Measurements from ENCODE around the gene PPME1.

Gene PPME1

DNA sequence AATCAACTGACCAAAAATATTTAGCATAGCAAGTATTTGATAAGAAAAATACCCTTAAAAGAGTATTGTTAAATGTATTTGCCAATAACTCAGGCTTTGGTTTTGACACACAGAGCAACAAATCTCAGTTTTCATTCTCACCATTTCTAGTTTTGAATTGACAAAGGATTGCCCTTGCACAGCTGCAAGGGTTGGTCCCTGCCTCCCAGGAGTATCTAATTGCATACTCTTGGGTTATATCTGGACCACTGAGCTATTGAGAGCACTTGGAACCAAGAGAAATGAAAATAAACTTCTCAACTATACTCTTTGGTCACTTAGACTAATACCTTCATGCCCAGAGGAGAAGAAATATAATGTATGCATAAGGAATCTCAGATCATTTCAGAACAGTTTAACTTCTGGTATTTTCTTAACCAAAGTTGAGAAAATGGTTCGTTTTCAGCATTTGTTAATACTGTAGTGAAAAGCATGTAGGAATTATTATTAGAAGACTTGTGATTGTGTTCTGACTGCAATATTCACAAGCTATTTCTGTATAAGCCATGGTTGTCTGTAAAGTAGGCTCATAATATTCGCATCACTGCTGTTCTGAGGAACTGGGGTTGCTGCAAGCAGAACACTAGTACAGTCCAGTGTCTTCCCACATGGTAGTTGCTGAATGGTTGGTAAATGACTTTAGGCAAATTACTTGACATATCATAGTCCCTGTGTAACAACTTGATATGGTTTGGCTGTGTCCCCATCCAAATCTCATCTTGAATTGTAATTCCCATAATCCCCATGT lies 8.2 kb upstream of the PPME1 start:
- peaks cover 34% of the 10 kb centered on the region for H3K36me3 ChIP-seq (ENCODE audit: insufficient read depth, insufficient read length, low read length)
- no peaks in the 10 kb centered on the region for H3K27me3 ChIP-seq (ENCODE audit: insufficient read depth, insufficient read length)

DNA sequence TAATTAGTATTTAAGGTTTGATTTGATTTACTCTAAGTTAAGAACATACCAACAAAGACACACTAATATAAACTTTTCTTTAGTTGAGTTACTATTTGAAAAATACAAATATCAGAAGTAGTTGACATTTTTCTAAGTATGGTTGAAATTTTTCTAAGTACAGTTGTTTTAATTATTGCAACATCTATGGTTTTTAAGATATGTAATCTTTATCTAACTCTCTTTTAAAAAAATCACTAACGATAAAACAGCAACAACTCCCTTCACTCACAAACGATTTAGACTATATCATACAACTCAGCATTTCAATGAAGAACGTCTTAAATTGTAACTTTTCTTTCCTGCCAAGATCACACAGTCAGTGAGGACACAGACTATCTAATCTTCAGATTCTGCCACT lies 2.3 kb upstream of the PPME1 start:
- Histone ChIP-seq H3K9ac (ENCODE audit: insufficient read length, low read depth) (no peak overlapping the region), H3K4me1 (ENCODE audit: insufficient read depth, insufficient read length) (no peaks in the 10 kb centered on the region), H3K36me3 (ENCODE audit: insufficient read depth, insufficient read length, low read length) (peaks cover 32% of the 10 kb centered on the region), H3K27me3 (ENCODE audit: insufficient read depth, insufficient read length) (no peaks in the 10 kb centered on the region), H3K4me3 (ENCODE audit: insufficient read length, low read depth) (no peak overlapping the region), H3K9me3 (ENCODE audit: insufficient read depth, low read length) (no peaks in the 10 kb centered on the region)
- no peak for TF ChIP-seq SUZ12 (IDR thresholded peaks at IDR 0.05; ENCODE audit: extremely low read depth, insufficient read depth, insufficient read length)
- TF ChIP-seq ZNF274 (IDR thresholded peaks at IDR 0.05; ENCODE audit: low read depth, low read length): no peak
- TF ChIP-seq YY1 (IDR thresholded peaks at IDR 0.05; ENCODE audit: insufficient read depth, insufficient read length): no peak
- no peak for DNase-seq (ENCODE audit: low read depth, low spot score)

More for the DNA sequence above, 8.2 kb upstream of the PPME1 start:
- no peaks in the 10 kb centered on the region for H3K4me1 ChIP-seq (ENCODE audit: insufficient read depth, insufficient read length)
- no peak overlapping the region for H3K4me3 ChIP-seq (ENCODE audit: insufficient read length, low read depth)
- H3K9me3 ChIP-seq (ENCODE audit: insufficient read depth, low read length): no peaks in the 10 kb centered on the region
- H3K9ac ChIP-seq (ENCODE audit: insufficient read length, low read depth): no peak overlapping the region
- no peak for TF ChIP-seq SUZ12 (IDR thresholded peaks at IDR 0.05; ENCODE audit: extremely low read depth, insufficient read depth, insufficient read length)
- TF ChIP-seq ZNF274 (IDR thresholded peaks at IDR 0.05; ENCODE audit: low read depth, low read length): no peak
- TF ChIP-seq YY1 (IDR thresholded peaks at IDR 0.05; ENCODE audit: insufficient read depth, insufficient read length): no peak
- DNase-seq (ENCODE audit: low read depth, low spot score): no peak

GRCh38 chr11:74169738-74170458 lies 1.2 kb upstream of the PPME1 start:
- peak overlapping the region; percentile 85 for H3K9ac ChIP-seq (ENCODE audit: insufficient read length, low read depth)
- no peak for DNase-seq (ENCODE audit: low read depth, low spot score)
- peak overlapping the region; percentile 84 for H3K4me3 ChIP-seq (ENCODE audit: insufficient read length, low read depth)
- no peaks in the 10 kb centered on the region for H3K27me3 ChIP-seq (ENCODE audit: insufficient read depth, insufficient read length)
- peaks cover 26% of the 10 kb centered on the region for H3K36me3 ChIP-seq (ENCODE audit: insufficient read depth, insufficient read length, low read length)
- no peaks in the 10 kb centered on the region for H3K4me1 ChIP-seq (ENCODE audit: insufficient read depth, insufficient read length)
- no peaks in the 10 kb centered on the region for H3K9me3 ChIP-seq (ENCODE audit: insufficient read depth, low read length)
- TF ChIP-seq YY1 (IDR thresholded peaks at IDR 0.05; ENCODE audit: insufficient read depth, insufficient read length) (no peak), SUZ12 (IDR thresholded peaks at IDR 0.05; ENCODE audit: extremely low read depth, insufficient read depth, insufficient read length) (no peak), ZNF274 (IDR thresholded peaks at IDR 0.05; ENCODE audit: low read depth, low read length) (no peak)

- H3K36me3 ChIP-seq (ENCODE audit: insufficient read depth, insufficient read length, low read length): peaks cover 25% of the 10 kb centered on the region
- peak overlapping the region; percentile 91 for H3K9ac ChIP-seq (ENCODE audit: insufficient read length, low read depth)
- DNase-seq (ENCODE audit: low read depth, low spot score): no peak
- H3K27me3 ChIP-seq (ENCODE audit: insufficient read depth, insufficient read length): no peaks in the 10 kb centered on the region
- no peaks in the 10 kb centered on the region for H3K9me3 ChIP-seq (ENCODE audit: insufficient read depth, low read length)
- H3K4me1 ChIP-seq (ENCODE audit: insufficient read depth, insufficient read length): no peaks in the 10 kb centered on the region
- TF ChIP-seq ZNF274 (IDR thresholded peaks at IDR 0.05; ENCODE audit: low read depth, low read length): no peak
- no peak for TF ChIP-seq SUZ12 (IDR thresholded peaks at IDR 0.05; ENCODE audit: extremely low read depth, insufficient read depth, insufficient read length)
- TF ChIP-seq YY1 (IDR thresholded peaks at IDR 0.05; ENCODE audit: insufficient read depth, insufficient read length): no peak
- H3K4me3 ChIP-seq (ENCODE audit: insufficient read length, low read depth): peak overlapping the region; percentile 84
Measured at GRCh38 chr11:74171630-74171968, 510 bp downstream of the PPME1 start.

GRCh38 chr11:74171997-74172396 lies 908 bp downstream of the PPME1 start:
- H3K9ac ChIP-seq (ENCODE audit: insufficient read length, low read depth): peak overlapping the region; percentile 91
- H3K4me3 ChIP-seq (ENCODE audit: insufficient read length, low read depth): peak overlapping the region; percentile 84
- H3K36me3 ChIP-seq (ENCODE audit: insufficient read depth, insufficient read length, low read length): peaks cover 21% of the 10 kb centered on the region
- H3K9me3 ChIP-seq (ENCODE audit: insufficient read depth, low read length): no peaks in the 10 kb centered on the region
- no peaks in the 10 kb centered on the region for H3K27me3 ChIP-seq (ENCODE audit: insufficient read depth, insufficient read length)
- TF ChIP-seq SUZ12 (IDR thresholded peaks at IDR 0.05; ENCODE audit: extremely low read depth, insufficient read depth, insufficient read length): no peak
- H3K4me1 ChIP-seq (ENCODE audit: insufficient read depth, insufficient read length): no peaks in the 10 kb centered on the region
- no peak for DNase-seq (ENCODE audit: low read depth, low spot score)

- TF ChIP-seq SUZ12 (IDR thresholded peaks at IDR 0.05; ENCODE audit: extremely low read depth, insufficient read depth, insufficient read length): no peak
- no peak for TF ChIP-seq ZNF274 (IDR thresholded peaks at IDR 0.05; ENCODE audit: low read depth, low read length)
- TF ChIP-seq YY1 (IDR thresholded peaks at IDR 0.05; ENCODE audit: insufficient read depth, insufficient read length): no peak
Measured at GRCh38 chr11:74175920-74176319, 4.8 kb downstream of the PPME1 start.

GRCh38 chr11:74179234-74180052 lies 8.4 kb downstream of the PPME1 start:
- no peak for DNase-seq (ENCODE audit: low read depth, low spot score)
- no peaks in the 10 kb centered on the region for H3K9me3 ChIP-seq (ENCODE audit: insufficient read depth, low read length)
- TF ChIP-seq ZNF274 (IDR thresholded peaks at IDR 0.05; ENCODE audit: low read depth, low read length): no peak
- TF ChIP-seq SUZ12 (IDR thresholded peaks at IDR 0.05; ENCODE audit: extremely low read depth, insufficient read depth, insufficient read length): no peak
- TF ChIP-seq YY1 (IDR thresholded peaks at IDR 0.05; ENCODE audit: insufficient read depth, insufficient read length): no peak
- no peak overlapping the region for H3K9ac ChIP-seq (ENCODE audit: insufficient read length, low read depth)
- no peaks in the 10 kb centered on the region for H3K27me3 ChIP-seq (ENCODE audit: insufficient read depth, insufficient read length)
- H3K36me3 ChIP-seq (ENCODE audit: insufficient read depth, insufficient read length, low read length): no peaks in the 10 kb centered on the region
- H3K4me3 ChIP-seq (ENCODE audit: insufficient read length, low read depth): no peak overlapping the region
- no peaks in the 10 kb centered on the region for H3K4me1 ChIP-seq (ENCODE audit: insufficient read depth, insufficient read length)

More at GRCh38 chr11:74175920-74176319, 4.8 kb downstream of the PPME1 start:
- H3K27me3 ChIP-seq (ENCODE audit: insufficient read depth, insufficient read length): no peaks in the 10 kb centered on the region
- no peak overlapping the region for H3K4me3 ChIP-seq (ENCODE audit: insufficient read length, low read depth)
- DNase-seq (ENCODE audit: low read depth, low spot score): no peak
- peaks cover 7% of the 10 kb centered on the region for H3K36me3 ChIP-seq (ENCODE audit: insufficient read depth, insufficient read length, low read length)
- no peaks in the 10 kb centered on the region for H3K9me3 ChIP-seq (ENCODE audit: insufficient read depth, low read length)
- no peak overlapping the region for H3K9ac ChIP-seq (ENCODE audit: insufficient read length, low read depth)
- no peaks in the 10 kb centered on the region for H3K4me1 ChIP-seq (ENCODE audit: insufficient read depth, insufficient read length)

Measured in NT2/D1 (cell line).